AG09309 (cell line): ENCODE data around the gene UBR3.

ENCODE experiments used
- DNase-seq: peaks from one replicate; pipeline ENCODE4 v3.0.0-alpha.2; 2010; ENCODE audit warnings: low read depth
- H3K4me3 ChIP-seq: 2 replicates; pipeline ENCODE4 v1.5.1; 2011; ENCODE audit warnings: mild to moderate bottlenecking, low read depth, low read length, moderate library complexity; ENCODE audit not compliant: control insufficient read depth
- CTCF ChIP-seq: IDR thresholded peaks from 2 replicates; pipeline ENCODE4 v1.5.1; 2011; ENCODE audit warnings: mild to moderate bottlenecking, low read depth, low read length, inconsistent platforms; ENCODE audit not compliant: insufficient read depth, control insufficient read depth; ENCODE audit errors: missing control alignments

Gene UBR3

DNA sequence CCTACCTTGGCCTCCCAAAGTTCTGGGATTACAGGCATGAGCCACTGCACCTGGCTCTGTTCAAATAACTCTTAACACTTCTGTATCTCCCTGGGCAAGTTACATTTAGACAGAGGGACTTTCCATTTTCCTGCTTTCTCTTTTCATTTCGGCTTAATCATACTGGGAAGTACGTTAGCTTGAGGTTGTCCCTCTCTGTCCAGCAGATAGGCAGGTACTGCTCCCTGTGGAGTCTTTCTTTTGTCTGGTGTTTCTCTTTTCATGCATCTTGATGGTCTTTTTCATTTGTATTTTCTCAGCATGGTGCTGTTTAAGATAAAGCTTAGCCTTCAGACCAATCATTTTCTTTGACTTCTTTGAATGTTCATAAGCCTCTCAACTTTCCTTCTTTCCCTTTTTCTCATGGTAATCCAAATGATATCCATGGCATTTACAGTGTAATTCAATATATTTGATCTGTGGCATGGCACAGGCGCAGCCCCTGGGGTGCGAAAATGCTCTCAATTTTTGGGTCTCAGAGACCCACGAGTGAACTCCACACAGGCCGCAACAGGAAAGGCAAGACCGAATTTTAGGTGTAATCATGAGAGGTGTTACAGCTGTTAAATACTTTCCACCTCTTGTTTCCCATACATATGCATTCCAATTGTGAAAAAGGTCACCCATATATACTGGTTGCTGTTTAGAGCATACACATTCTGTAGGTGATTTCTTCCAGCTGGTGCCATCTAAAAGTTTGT lies 250.7 kb downstream of the UBR3 start:
- H3K4me3 ChIP-seq: no peak overlapping the region
- TF ChIP-seq CTCF: no peak
- DNase-seq: no peak

DNA sequence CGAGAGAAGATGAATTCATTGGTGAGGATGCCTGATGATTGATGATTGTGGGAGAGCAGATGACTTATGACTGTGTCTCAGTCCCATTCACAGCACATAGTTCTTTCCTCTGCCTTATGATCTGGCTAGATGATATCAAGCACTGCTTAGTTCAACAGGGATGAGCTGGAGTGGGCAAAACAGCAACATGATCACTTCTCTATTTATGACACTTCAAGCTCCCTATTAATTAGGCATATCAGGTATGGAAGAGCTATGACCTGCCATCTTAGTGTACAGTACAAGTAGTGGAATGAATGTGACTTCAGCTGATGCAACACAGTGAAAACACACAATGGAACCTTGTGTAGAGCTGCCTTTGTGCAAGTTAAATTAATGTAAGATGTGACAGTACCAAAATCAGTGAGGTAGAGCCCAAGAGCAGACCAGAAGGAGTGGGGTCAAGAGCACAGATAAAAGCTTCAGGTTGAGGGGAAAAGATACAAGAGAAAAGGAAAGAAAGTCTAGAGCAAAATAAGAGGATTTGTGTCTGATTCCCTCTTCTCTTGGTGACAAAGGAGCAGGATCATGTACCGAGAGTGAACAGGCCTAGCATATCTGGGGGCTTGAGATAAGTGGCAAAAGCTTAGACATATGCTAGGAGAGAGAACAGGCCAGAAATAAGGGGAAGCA lies 257.7 kb downstream of the UBR3 start:
- no peak for TF ChIP-seq CTCF

GRCh38 chr2:170086117-170086688 lies 258.9 kb downstream of the UBR3 start:
- no peak for DNase-seq
- TF ChIP-seq CTCF: no peak
- H3K4me3 ChIP-seq: no peak overlapping the region

More for the DNA sequence above, 257.7 kb downstream of the UBR3 start:
- no peak overlapping the region for H3K4me3 ChIP-seq
- DNase-seq: no peak

DNA sequence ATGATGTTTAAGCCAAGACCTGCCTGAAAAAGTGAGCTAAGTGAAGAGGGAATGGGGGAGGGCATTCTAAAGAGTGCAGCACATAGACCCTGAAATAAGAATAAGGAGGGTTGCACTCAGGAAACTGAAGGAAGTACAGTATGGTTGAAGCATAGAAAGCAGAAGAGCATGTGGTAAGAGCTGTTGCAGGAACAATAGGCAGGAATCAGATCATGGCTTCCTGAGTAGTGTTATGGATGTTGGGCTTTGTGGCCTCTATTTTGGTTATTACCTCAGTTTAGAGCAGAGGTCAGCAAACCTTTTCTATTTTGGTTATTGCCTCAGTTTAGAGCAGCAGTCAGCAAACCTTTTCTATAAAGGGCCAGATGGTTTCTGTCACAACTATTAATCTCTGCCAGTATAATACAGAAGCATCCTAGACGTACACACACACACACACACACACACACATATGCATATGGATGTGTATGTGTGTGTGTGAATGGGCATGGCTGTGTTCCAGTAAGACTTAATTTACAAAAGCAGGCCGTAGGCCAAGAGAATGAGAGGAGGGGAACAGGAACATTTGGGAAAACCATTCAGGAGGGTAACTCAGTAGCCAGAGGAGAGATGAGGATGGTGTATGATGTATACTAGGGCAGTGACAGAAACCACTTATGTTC lies 259.6 kb downstream of the UBR3 start:
- DNase-seq: no peak
- no peak for TF ChIP-seq CTCF
- H3K4me3 ChIP-seq: no peak overlapping the region

DNA sequence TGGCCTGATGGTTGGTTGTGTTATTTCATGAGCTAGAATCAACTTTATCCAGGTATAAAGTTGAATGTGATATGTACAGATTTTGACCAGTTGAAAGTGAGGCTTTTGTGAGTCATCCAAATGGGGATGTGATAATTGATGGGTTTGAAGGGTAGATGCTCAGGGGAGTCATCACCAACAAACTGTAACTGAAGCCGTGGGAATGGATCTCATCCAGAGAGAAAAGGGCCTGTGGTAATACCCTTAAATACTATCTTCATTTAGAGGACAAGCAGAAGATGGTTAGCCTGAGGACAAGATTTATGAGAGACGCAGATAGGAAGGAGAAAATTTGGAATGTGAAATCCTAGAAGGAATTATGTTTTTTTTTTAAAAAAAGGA lies 260.1 kb downstream of the UBR3 start:
- DNase-seq: no peak
- TF ChIP-seq CTCF: no peak

GRCh38 chr2:170088776-170089175 lies 261.5 kb downstream of the UBR3 start:
- peak; percentile 3 for DNase-seq
- TF ChIP-seq CTCF: no peak
- no peak overlapping the region for H3K4me3 ChIP-seq

More for the DNA sequence above, 260.1 kb downstream of the UBR3 start:
- no peak overlapping the region for H3K4me3 ChIP-seq
